ENCODE measurements around the gene CADM3. TPM values are rescaled to one million over a fixed set of nuclear protein-coding genes. Genes with fewer than 3 reads are reported as not detected.

The CADM3 gene, protein sequence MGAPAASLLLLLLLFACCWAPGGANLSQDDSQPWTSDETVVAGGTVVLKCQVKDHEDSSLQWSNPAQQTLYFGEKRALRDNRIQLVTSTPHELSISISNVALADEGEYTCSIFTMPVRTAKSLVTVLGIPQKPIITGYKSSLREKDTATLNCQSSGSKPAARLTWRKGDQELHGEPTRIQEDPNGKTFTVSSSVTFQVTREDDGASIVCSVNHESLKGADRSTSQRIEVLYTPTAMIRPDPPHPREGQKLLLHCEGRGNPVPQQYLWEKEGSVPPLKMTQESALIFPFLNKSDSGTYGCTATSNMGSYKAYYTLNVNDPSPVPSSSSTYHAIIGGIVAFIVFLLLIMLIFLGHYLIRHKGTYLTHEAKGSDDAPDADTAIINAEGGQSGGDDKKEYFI
- total RNA-seq: not detected

DNA sequence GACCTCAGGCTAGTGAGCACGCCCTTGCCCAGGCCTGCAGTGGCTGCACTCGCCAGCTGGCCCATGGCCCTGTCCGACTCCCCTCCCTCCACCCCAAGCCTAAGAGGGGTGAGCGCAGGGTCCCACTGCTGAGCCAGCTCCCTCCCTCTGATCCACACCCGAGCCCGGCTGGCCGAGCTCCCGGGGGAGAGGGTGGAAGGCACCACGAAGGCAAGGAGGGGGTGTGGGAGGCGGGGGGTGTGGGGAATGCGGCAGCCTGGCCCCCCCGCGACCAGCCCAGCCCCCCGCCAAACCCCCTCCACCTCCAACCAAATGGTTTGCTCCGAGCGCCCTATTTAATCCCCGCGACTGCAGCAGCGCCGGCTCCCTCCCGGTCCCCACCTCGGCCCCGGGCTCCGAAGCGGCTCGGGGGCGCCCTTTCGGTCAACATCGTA is at the start of gene CADM3:
Gene CADM3, plus strand, starts transcription at position 362 of the 434 bp plus-strand sequence. CDS start 151 bp downstream, outside the sequence.

DNA sequence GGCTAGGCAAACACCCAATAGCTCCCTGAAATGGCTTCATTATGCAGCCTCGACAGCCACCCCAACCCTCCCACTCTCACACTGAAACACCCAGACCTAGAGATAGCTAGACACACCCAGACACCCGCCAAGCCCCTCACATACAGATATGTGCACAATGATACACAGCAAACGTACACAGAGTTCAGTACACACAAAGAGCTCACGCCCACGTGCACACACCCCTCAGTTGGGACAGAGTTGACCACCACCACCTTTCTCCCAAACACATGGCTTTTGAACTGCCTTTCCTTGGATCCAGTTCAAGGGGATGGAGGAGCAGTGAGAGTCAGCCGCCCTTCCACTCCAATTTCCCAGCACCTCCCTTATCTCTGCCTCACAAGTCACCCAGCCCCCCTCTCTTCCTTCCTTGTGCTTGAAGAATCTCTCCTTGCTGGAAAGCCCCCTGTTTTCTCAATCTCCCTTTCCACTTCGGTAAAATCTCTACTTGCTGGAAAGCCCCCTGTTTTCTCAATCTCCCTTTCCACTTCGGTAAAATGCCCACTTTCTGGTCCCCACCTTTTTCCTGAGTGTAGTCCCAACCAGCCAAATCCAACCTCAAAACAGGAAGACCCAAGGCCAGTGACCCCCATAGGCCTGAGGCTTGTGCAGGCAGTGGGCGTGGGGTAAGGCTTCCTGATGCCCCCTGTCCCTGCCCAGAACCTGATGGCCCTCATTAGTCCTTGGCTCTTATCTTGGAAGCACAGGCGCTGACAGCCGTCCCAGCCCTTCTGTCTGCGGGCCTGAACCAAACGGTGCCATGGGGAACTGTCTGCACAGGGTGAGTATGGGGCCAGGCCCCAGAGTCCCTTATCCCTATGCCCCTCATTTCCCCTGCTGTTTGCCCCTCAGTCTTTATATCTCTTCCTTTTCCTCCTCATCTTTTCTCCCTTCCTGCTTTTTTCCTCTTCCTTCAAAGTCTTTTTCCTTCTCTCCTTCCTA is 33.0 kb downstream of the CADM3 start, which contains the start of gene ACKR1:
Gene ACKR1, plus strand, starts transcription at position 715 of the 981 bp plus-strand sequence. Its CDS starts 85 bp downstream, at position 800.

Other genes starting within 250 kb of the CADM3 start
- 10 to 100 TPM; 22.1 to 22.9 TPM for gene PYHIN1, start 240.1 kb upstream of the CADM3 start, total RNA-seq
- 100 to 1,000 TPM; 229 to 232 TPM for gene IFI16, start 161.7 kb upstream of the CADM3 start, total RNA-seq
- 1 to 10 TPM; 3.4 to 3.6 TPM for gene AIM2, start 94.8 kb upstream of the CADM3 start, total RNA-seq
- not detected for gene ACKR1, start 33.3 kb downstream of the CADM3 start, total RNA-seq
- gene FCER1A, start 130.7 kb downstream of the CADM3 start, total RNA-seq: not detected

Data from activated naive CD4-positive, alpha-beta T cell treated with anti-CD3 and anti-CD28 coated beads, Interleukin-2, amount 10 ng/mL, durations not matched to agents 5 hours and 36 hours (primary cell).